IMR-90 (cell line): ENCODE data around the gene SH3BP2. TPM values are rescaled to one million over a fixed set of nuclear protein-coding genes. Genes with fewer than 3 reads are reported as not detected.

Source experiments
- ATAC-seq: fragments of 200-7000 bp; cut with Tn5 transposase; 2 replicates; pipeline ENCODE4 v1.9.1; 2020; ENCODE audit warnings: low read depth, mild to moderate bottlenecking, moderate library complexity
- BruUV-seq: library from RNA; stranded (reverse); fragments of 400-500 nt; replicated peaks from 2 replicates; lab custom pipeline; 2021; lab: Mats Ljungman, UMichigan
- CTCF ChIA-PET: fragments of 300-600 bp; formaldehyde crosslinking; extraction: SDS; loops from one replicate; lab custom pipeline; 2021; ENCODE audit warnings: antibody characterized with exemption; lab: Yijun Ruan, JAX
- POLR2A ChIA-PET: fragments of 300-600 bp; sonication (Branson Sonifier 250); formaldehyde crosslinking; loops from one replicate; lab custom pipeline; 2022; ENCODE audit warnings: antibody characterized with exemption; ENCODE audit not compliant: unreplicated experiment; lab: Charles Lee
- DNase-seq: peaks from one replicate; pipeline ENCODE4 v3.0.0; 2013
- H2AFZ ChIP-seq: replicated peaks from 2 replicates; pipeline ENCODE3; 2013; ENCODE audit warnings: low read length, mild to moderate bottlenecking; ENCODE audit not compliant: poor library complexity
- H2AK5ac ChIP-seq: 2 replicates; pipeline ENCODE4 v1.6.1; 2013; ENCODE audit warnings: low read depth, low read length, inconsistent platforms
- H2AK9ac ChIP-seq: replicated peaks from 2 replicates; pipeline ENCODE3; 2013; ENCODE audit warnings: mild to moderate bottlenecking, low read depth, low read length, moderate library complexity; ENCODE audit not compliant: poor library complexity
- H2BK120ac ChIP-seq: 2 replicates; pipeline ENCODE4 v1.6.1; 2013; ENCODE audit warnings: low read depth, low read length, inconsistent platforms
- H2BK15ac ChIP-seq: 3 replicates; pipeline ENCODE4 v1.6.1; 2013; ENCODE audit warnings: low read depth, low read length, inconsistent platforms
- H2BK20ac ChIP-seq: 2 replicates; pipeline ENCODE4 v1.6.1; 2013; ENCODE audit warnings: low read depth, mild to moderate bottlenecking, inconsistent platforms, low read length, moderate library complexity
- H2BK5ac ChIP-seq: 2 replicates; pipeline ENCODE4 v1.6.1; 2013; ENCODE audit warnings: mild to moderate bottlenecking, low read depth, low read length, inconsistent platforms; ENCODE audit not compliant: poor library complexity, severe bottlenecking
- H3K14ac ChIP-seq: replicated peaks from 2 replicates; pipeline ENCODE4 v1.6.1; 2013; ENCODE audit warnings: low read depth, low read length, inconsistent platforms
- H3K18ac ChIP-seq: 2 replicates; pipeline ENCODE4 v1.6.1; 2013; ENCODE audit warnings: low read depth, low read length, control low read depth
- H3K23ac ChIP-seq: 2 replicates; pipeline ENCODE4 v1.6.1; 2013; ENCODE audit warnings: low read depth, low read length, inconsistent platforms
- H3K27ac ChIP-seq: 2 replicates; pipeline ENCODE4 v1.5.1; 2013; ENCODE audit warnings: mild to moderate bottlenecking, control low read depth, low read length; ENCODE audit not compliant: insufficient read depth
- H3K27me3 ChIP-seq: 2 replicates; pipeline ENCODE4 v1.6.1; 2013; ENCODE audit warnings: low read length; ENCODE audit not compliant: control insufficient read depth, insufficient read depth
- H3K36me3 ChIP-seq: 2 replicates; pipeline ENCODE4 v1.6.1; 2013; ENCODE audit warnings: low read length, mixed read lengths; ENCODE audit not compliant: control insufficient read depth, insufficient read depth
- H3K4ac ChIP-seq: 2 replicates; pipeline ENCODE4 v1.6.1; 2013; ENCODE audit warnings: low read depth, low read length, inconsistent platforms
- H3K4me1 ChIP-seq: 2 replicates; pipeline ENCODE4 v1.6.1; 2013; ENCODE audit warnings: low read length, mixed read lengths; ENCODE audit not compliant: control insufficient read depth, insufficient read depth
- H3K4me2 ChIP-seq: 2 replicates; pipeline ENCODE4 v1.6.1; 2013; ENCODE audit warnings: low read depth, mild to moderate bottlenecking, control low read depth, low read length, moderate library complexity
- H3K4me3 ChIP-seq: 2 replicates; pipeline ENCODE4 v1.5.1; 2013; ENCODE audit warnings: low read depth, mild to moderate bottlenecking, control low read depth, low read length, moderate library complexity; ENCODE audit not compliant: insufficient read depth
- H3K56ac ChIP-seq: 2 replicates; pipeline ENCODE4 v1.6.1; 2013; ENCODE audit warnings: low read length, inconsistent platforms; ENCODE audit not compliant: insufficient read depth; ENCODE audit errors: extremely low read depth
- H3K79me1 ChIP-seq, 2 experiments: 2 replicates each; pipeline ENCODE4 v1.6.1; 2013; ENCODE audit warnings: low read length in 2 of 2, inconsistent platforms in 1 of 2, low read depth in 1 of 2
- H3K9ac ChIP-seq: 2 replicates; pipeline ENCODE4 v1.6.1; 2013; ENCODE audit warnings: low read depth, low read length, control low read depth
- H3K9me1 ChIP-seq: 2 replicates; pipeline ENCODE4 v1.6.1; 2013; ENCODE audit warnings: low read length, inconsistent platforms; ENCODE audit not compliant: insufficient read depth
- H3K9me3 ChIP-seq: 2 replicates; pipeline ENCODE4 v1.6.1; 2013; ENCODE audit warnings: low read length; ENCODE audit not compliant: control insufficient read depth, insufficient read depth
- H4K20me1 ChIP-seq: 2 replicates; pipeline ENCODE4 v1.6.1; 2013; ENCODE audit warnings: low read length, inconsistent platforms; ENCODE audit not compliant: insufficient read depth
- H4K5ac ChIP-seq: 2 replicates; pipeline ENCODE4 v1.6.1; 2013; ENCODE audit warnings: mild to moderate bottlenecking, low read depth, low read length, control low read depth
- H4K8ac ChIP-seq, 2 experiments: 2 replicates each; pipeline ENCODE4 v1.6.1; 2013; ENCODE audit warnings: low read depth in 2 of 2, low read length in 2 of 2, control low read depth in 1 of 2, inconsistent platforms in 1 of 2
- H4K91ac ChIP-seq: 2 replicates; pipeline ENCODE4 v1.6.1; 2013; ENCODE audit warnings: low read depth, low read length, inconsistent platforms; ENCODE audit not compliant: insufficient read depth
- MAZ ChIP-seq: IDR thresholded peaks from 2 replicates; pipeline ENCODE4 v1.6.1; 2012; ENCODE audit warnings: low read depth, mild to moderate bottlenecking, low read length, improper control_type of control experiment, moderate library complexity, borderline replicate concordance
- RAD21 ChIP-seq: IDR thresholded peaks from 2 replicates; pipeline ENCODE4 v1.6.1; 2012; ENCODE audit warnings: low read length, improper control_type of control experiment
- RCOR1 ChIP-seq: IDR thresholded peaks from 2 replicates; pipeline ENCODE4 v1.6.1; 2012; ENCODE audit warnings: mild to moderate bottlenecking, low read length, improper control_type of control experiment; ENCODE audit not compliant: insufficient replicate concordance
- WGBS, 2 experiments: methylation state at CpG; one replicate each; pipeline versions ENCODE4 v1.1.5 to v1.1.7; 2013; ENCODE audit warnings: missing lambda C conversion rate in 2 of 2; ENCODE audit not compliant: insufficient read length in 1 of 2; ENCODE audit errors: extremely low coverage in 2 of 2; 5-methylcytosine and 5-hydroxymethylcytosine counted together
- dilution Hi-C: fragments of 300-500 bp; cut with HindIII; formaldehyde crosslinking; loops from one replicate; pipeline ENCODE4 v1.14.3; 2018; ENCODE audit warnings: low sequenced_read_pairs; ENCODE audit not compliant: unreplicated experiment
- in situ Hi-C: fragments of 300-500 bp; cut with MboI; formaldehyde crosslinking; loops from 3 replicates; pipeline ENCODE4 v1.14.3; 2019; ENCODE audit warnings: low sequenced_read_pairs, inconsistent platforms, mixed read lengths
- intact Hi-C: fragments of 100-400 bp; cut with micrococcal nuclease; formaldehyde crosslinking; loops from 2 replicates; pipeline ENCODE4 v1.10.0; 2022
- polyA plus RNA-seq, 3 experiments: library from polyadenylated mRNA; depleted of rRNA; stranded (reverse); fragments of >200 nt; gene quantifications; 2 replicates each; pipeline ENCODE4 v1.2.3, GENCODE V29; 2012; ENCODE audit warnings: low replicate concordance in 1 of 3
- total RNA-seq: library from RNA; depleted of rRNA; stranded (reverse); fragments of >200 nt; gene quantifications from 2 replicates; pipeline ENCODE4 v1.2.3, GENCODE V29; 2012
- TF ChIP-seq, protein P1 (sequence below): conservative IDR thresholded peaks from 2 replicates; pipeline ENCODE4 v1.5.1; 2012; ENCODE audit warnings: mild to moderate bottlenecking, low read depth, low read length, improper control_type of control experiment
- TF ChIP-seq, protein P2 (sequence below): fragments of 150-350 bp; IDR thresholded peaks from 2 replicates; pipeline ENCODE4 v1.6.1; 2016; ENCODE audit warnings: low read depth, mild to moderate bottlenecking, low read length, moderate library complexity, borderline replicate concordance

The SH3BP2 gene
- total and polyA plus RNA-seq, 2 of the 4 experiments (the other 2 are of a cell fraction) = 9.0 to 37.2 TPM

DNA sequence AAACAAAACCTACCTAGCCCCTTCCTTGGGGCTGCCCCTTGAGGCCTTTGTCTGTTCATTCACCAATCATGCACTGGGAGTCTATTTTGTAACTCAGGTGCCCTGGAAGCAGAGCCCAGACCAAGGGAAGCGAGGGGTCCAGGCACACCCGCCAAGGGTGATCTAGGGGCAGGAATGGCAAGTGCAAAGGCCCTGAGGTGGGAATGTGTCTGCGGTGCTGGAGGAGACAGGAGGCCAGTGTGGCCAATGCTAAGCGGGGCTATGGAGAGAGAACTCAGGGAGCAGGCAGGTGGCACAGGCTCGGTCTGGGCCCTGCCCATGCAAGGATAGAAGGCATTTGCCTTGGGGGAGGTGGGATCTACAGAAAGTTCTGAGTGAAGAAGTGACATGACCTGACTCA, 3.5 kb upstream of the SH3BP2 start:
- no peak overlapping the region for H3K9ac ChIP-seq
- WGBS, 2 experiments = 94% methylated on average over 3 of the region's 5 CpGs; no CpG with 5 or more reads in 1 of the 2 experiments
- no peak overlapping the region for H3K4me2 ChIP-seq
- H2BK5ac ChIP-seq = no peak overlapping the region
- H4K91ac ChIP-seq = no peak overlapping the region
- H3K9me3 ChIP-seq = no peaks in the 10 kb centered on the region
- ChIA-PET POLR2A (no interaction called here), CTCF (no interaction called here)
- no peak overlapping the region for H2AFZ ChIP-seq
- H3K36me3 ChIP-seq = no peaks in the 10 kb centered on the region
- peaks cover 7% of the 10 kb centered on the region for H3K9me1 ChIP-seq
- no peak overlapping the region for H3K4me3 ChIP-seq
- H2AK9ac ChIP-seq = no peak overlapping the region
- intact Hi-C loops (no loop called here), dilution Hi-C loops (no loop called here), in situ Hi-C loops (no loop called here)
- no peak overlapping the region for H2AK5ac ChIP-seq
- no peak overlapping the region for H2BK20ac ChIP-seq
- ATAC-seq = no peak
- no peak overlapping the region for H3K23ac ChIP-seq
- no peak overlapping the region for H2BK15ac ChIP-seq
- no TSS peak for BruUV-seq
- no peak overlapping the region for H3K18ac ChIP-seq
- TF ChIP-seq RAD21 (no peak), RCOR1 (no peak), MAZ (no peak)
- TF ChIP-seq, protein P1, sequence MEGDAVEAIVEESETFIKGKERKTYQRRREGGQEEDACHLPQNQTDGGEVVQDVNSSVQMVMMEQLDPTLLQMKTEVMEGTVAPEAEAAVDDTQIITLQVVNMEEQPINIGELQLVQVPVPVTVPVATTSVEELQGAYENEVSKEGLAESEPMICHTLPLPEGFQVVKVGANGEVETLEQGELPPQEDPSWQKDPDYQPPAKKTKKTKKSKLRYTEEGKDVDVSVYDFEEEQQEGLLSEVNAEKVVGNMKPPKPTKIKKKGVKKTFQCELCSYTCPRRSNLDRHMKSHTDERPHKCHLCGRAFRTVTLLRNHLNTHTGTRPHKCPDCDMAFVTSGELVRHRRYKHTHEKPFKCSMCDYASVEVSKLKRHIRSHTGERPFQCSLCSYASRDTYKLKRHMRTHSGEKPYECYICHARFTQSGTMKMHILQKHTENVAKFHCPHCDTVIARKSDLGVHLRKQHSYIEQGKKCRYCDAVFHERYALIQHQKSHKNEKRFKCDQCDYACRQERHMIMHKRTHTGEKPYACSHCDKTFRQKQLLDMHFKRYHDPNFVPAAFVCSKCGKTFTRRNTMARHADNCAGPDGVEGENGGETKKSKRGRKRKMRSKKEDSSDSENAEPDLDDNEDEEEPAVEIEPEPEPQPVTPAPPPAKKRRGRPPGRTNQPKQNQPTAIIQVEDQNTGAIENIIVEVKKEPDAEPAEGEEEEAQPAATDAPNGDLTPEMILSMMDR = no peak
- TF ChIP-seq, protein P2, sequence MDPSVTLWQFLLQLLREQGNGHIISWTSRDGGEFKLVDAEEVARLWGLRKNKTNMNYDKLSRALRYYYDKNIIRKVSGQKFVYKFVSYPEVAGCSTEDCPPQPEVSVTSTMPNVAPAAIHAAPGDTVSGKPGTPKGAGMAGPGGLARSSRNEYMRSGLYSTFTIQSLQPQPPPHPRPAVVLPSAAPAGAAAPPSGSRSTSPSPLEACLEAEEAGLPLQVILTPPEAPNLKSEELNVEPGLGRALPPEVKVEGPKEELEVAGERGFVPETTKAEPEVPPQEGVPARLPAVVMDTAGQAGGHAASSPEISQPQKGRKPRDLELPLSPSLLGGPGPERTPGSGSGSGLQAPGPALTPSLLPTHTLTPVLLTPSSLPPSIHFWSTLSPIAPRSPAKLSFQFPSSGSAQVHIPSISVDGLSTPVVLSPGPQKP = no peak
- H4K5ac ChIP-seq = no peak overlapping the region
- no peak overlapping the region for H3K56ac ChIP-seq
- DNase-seq = no peak
- no peak overlapping the region for H4K8ac ChIP-seq
- peaks cover 4 to 8% of the 10 kb centered on the region in 2 experiments; a peak in 3 of 4 replicates for H3K79me1 ChIP-seq
- H3K27ac ChIP-seq = no peak overlapping the region
- H2BK120ac ChIP-seq = no peak overlapping the region
- H3K4me1 ChIP-seq = peaks cover 9% of the 10 kb centered on the region
- no peak overlapping the region for H3K4ac ChIP-seq
- no peak overlapping the region for H3K14ac ChIP-seq
- peaks cover under 1% of the 10 kb centered on the region for H3K27me3 ChIP-seq
- no peaks in the 10 kb centered on the region; the same call in 1 of the 2 replicates for H4K20me1 ChIP-seq
